ENCODE results near the gene NOL4L. TPM values are rescaled to one million over a fixed set of nuclear protein-coding genes. Genes with fewer than 3 reads are reported as not detected.

The NOL4L gene
- polyA plus RNA-seq, 1 donor (not counting 4 experiments of a cell fraction or from before 2014, with no cell fraction given): 1.0 TPM

DNA sequence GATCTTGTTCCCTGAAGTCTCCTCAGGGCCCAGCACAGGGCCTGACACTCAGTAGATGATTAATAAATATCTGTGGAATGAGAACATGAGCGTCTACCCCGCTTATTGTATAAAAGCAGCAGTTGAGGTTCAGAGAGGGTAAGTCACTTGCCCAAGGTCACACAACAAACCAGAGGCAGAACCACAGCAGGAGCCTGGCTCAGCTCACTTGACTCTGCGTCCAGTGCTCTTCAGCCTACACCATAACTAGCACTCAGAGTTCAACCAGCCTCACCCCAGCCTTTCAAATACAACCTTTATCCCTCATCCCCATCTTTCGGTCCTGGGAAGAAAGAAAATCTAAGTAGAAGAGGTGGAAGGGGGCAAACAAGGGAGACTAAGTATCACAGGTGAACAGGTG lies 24.9 kb upstream of the NOL4L start:
- DNase-seq (ENCODE audit: low read depth, low spot score): no peak
- Histone ChIP-seq H2AFZ (ENCODE audit: control insufficient read depth, low read length) (no peak overlapping the region), H3K9ac (ENCODE audit: control insufficient read depth, extremely low read depth, insufficient read depth, low read length) (no peak overlapping the region), H3K4me2 (ENCODE audit: control insufficient read depth, extremely low read depth, insufficient read depth, low read depth, low read length) (no peak overlapping the region), H3K4me1 (ENCODE audit: control insufficient read depth, extremely low read depth, insufficient read depth, low read length) (no peaks in the 10 kb centered on the region), H4K20me1 (ENCODE audit: control insufficient read depth, extremely low read depth, insufficient read depth, low read length) (no peaks in the 10 kb centered on the region), H3K36me3 (ENCODE audit: control insufficient read depth in 2 of 2, extremely low read depth in 1 of 2, insufficient read depth in 2 of 2, low read length in 2 of 2) (no peaks in the 10 kb centered on the region), H3K27me3 (ENCODE audit: control insufficient read depth, extremely low read depth, insufficient read depth, low read length) (peaks cover 39% of the 10 kb centered on the region), H3K9me1 (ENCODE audit: control insufficient read depth, extremely low read depth, insufficient read depth, low read length) (no peaks in the 10 kb centered on the region), H3K9me3 (ENCODE audit: control insufficient read depth, low read depth, low read length) (no peaks in the 10 kb centered on the region), H3K27ac (ENCODE audit: control insufficient read depth, insufficient read depth, low read length) (no peak overlapping the region), H3K79me2 (ENCODE audit: control insufficient read depth, insufficient read depth, low read length) (no peaks in the 10 kb centered on the region), H3K4me3 (ENCODE audit: control insufficient read depth in 2 of 3, extremely low read depth in 1 of 3, insufficient read depth in 2 of 3, low read depth in 1 of 3, low read length in 3 of 3) (no peak overlapping the region)
- no peak for FAIRE-seq
- no peak for TF ChIP-seq EZH2 (IDR thresholded peaks at IDR 0.05; ENCODE audit: low read length)
- TF ChIP-seq, protein P1, sequence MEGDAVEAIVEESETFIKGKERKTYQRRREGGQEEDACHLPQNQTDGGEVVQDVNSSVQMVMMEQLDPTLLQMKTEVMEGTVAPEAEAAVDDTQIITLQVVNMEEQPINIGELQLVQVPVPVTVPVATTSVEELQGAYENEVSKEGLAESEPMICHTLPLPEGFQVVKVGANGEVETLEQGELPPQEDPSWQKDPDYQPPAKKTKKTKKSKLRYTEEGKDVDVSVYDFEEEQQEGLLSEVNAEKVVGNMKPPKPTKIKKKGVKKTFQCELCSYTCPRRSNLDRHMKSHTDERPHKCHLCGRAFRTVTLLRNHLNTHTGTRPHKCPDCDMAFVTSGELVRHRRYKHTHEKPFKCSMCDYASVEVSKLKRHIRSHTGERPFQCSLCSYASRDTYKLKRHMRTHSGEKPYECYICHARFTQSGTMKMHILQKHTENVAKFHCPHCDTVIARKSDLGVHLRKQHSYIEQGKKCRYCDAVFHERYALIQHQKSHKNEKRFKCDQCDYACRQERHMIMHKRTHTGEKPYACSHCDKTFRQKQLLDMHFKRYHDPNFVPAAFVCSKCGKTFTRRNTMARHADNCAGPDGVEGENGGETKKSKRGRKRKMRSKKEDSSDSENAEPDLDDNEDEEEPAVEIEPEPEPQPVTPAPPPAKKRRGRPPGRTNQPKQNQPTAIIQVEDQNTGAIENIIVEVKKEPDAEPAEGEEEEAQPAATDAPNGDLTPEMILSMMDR (optimal IDR thresholded peaks at IDR 0.05 in 1 of 3, IDR thresholded peaks at IDR 0.05 in 1 of 3, conservative IDR thresholded peaks at IDR 0.05 in 1 of 3; ENCODE audit: extremely low read depth in 1 of 3, insufficient read depth in 2 of 3, low read length in 3 of 3): no peak
- dilution Hi-C loops (cut with MboI; ENCODE audit: extremely low pct_ligation_motif_present, low sequenced_read_pairs): no loop called here

DNA sequence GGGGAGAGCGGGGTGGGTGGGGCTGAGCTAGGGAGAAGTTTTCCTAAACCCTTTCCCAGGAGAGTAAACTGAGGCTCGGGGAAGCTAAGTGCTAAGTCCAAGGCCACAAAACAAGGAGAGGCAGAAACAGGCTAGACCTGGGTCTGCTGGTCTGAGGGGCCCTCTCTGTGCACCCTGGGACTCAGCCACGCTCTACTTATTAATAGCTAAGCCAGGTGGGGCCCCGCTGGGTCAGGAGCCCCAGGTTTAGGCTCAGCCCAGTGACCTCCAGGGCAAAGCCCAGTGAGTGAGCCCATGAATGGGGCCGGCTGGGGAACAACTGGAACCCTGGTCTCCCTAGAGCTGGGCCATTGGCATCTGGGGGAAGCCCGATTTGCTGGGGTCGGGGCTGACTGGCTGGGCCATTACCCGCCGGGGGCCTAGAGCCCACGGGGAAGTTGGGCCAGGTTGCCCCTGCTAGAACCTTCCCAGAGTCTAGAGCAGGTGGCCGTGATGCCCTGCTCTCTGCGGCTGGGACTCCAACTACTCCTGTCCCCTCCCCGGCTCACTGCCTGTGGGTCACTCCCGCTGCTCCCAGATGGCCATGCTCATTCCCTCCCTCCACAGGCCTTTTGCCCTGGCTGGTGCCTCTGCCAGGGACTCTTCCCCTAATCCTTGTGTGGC lies 24.1 kb upstream of the NOL4L start:
- DNase-seq (ENCODE audit: low read depth, low spot score) (no peak), FAIRE-seq (no peak)
- H3K4me2 ChIP-seq (ENCODE audit: control insufficient read depth, extremely low read depth, insufficient read depth, low read depth, low read length): no peak overlapping the region
- no peaks in the 10 kb centered on the region for H3K36me3 ChIP-seq (ENCODE audit: control insufficient read depth in 2 of 2, extremely low read depth in 1 of 2, insufficient read depth in 2 of 2, low read length in 2 of 2)
- H3K27me3 ChIP-seq (ENCODE audit: control insufficient read depth, extremely low read depth, insufficient read depth, low read length): peaks cover 44% of the 10 kb centered on the region
- H3K27ac ChIP-seq (ENCODE audit: control insufficient read depth, insufficient read depth, low read length): no peak overlapping the region
- no peaks in the 10 kb centered on the region for H3K4me1 ChIP-seq (ENCODE audit: control insufficient read depth, extremely low read depth, insufficient read depth, low read length)
- H4K20me1 ChIP-seq (ENCODE audit: control insufficient read depth, extremely low read depth, insufficient read depth, low read length): no peaks in the 10 kb centered on the region
- H3K9me1 ChIP-seq (ENCODE audit: control insufficient read depth, extremely low read depth, insufficient read depth, low read length): no peaks in the 10 kb centered on the region
- dilution Hi-C loops (cut with MboI; ENCODE audit: extremely low pct_ligation_motif_present, low sequenced_read_pairs): no loop called here
- TF ChIP-seq EZH2 (IDR thresholded peaks at IDR 0.05; ENCODE audit: low read length): no peak
- TF ChIP-seq, protein P1 (optimal IDR thresholded peaks at IDR 0.05 in 1 of 3, IDR thresholded peaks at IDR 0.05 in 1 of 3, conservative IDR thresholded peaks at IDR 0.05 in 1 of 3; ENCODE audit: extremely low read depth in 1 of 3, insufficient read depth in 2 of 3, low read length in 3 of 3): no peak
- H2AFZ ChIP-seq (ENCODE audit: control insufficient read depth, low read length): no peak overlapping the region
- no peak overlapping the region for H3K9ac ChIP-seq (ENCODE audit: control insufficient read depth, extremely low read depth, insufficient read depth, low read length)
- no peak overlapping the region for H3K4me3 ChIP-seq (ENCODE audit: control insufficient read depth in 2 of 3, extremely low read depth in 1 of 3, insufficient read depth in 2 of 3, low read depth in 1 of 3, low read length in 3 of 3)
- no peaks in the 10 kb centered on the region for H3K9me3 ChIP-seq (ENCODE audit: control insufficient read depth, low read depth, low read length)
- H3K79me2 ChIP-seq (ENCODE audit: control insufficient read depth, insufficient read depth, low read length): no peaks in the 10 kb centered on the region

Data from keratinocyte (primary cell).